HFFc6 (cell line): ENCODE results near the gene VEGFC. TPM values are rescaled to one million over a fixed set of nuclear protein-coding genes. Genes with fewer than 3 reads are reported as not detected.

ENCODE experiments used
- DNase-seq: peaks from one replicate; pipeline ENCODE4 v3.0.0-alpha.2; 2018
- H3K27ac Mint-ChIP-seq: 2 replicates; pipeline ENCODE4 v1.8.0; 2020; ENCODE audit warnings: mild to moderate bottlenecking, mixed read lengths
- H3K27me3 Mint-ChIP-seq: 2 replicates; pipeline ENCODE4 v1.8.0; 2021; ENCODE audit warnings: mild to moderate bottlenecking, moderate library complexity, mixed read lengths; ENCODE audit not compliant: insufficient read depth
- H3K36me3 Mint-ChIP-seq: 2 replicates; pipeline ENCODE4 v1.8.0; 2021; ENCODE audit warnings: low read depth, mixed read lengths
- H3K4me1 Mint-ChIP-seq: 2 replicates; pipeline ENCODE4 v1.8.0; 2020; ENCODE audit warnings: low read depth, mixed read lengths
- H3K4me3 Mint-ChIP-seq: 2 replicates; pipeline ENCODE4 v1.8.0; 2020; ENCODE audit warnings: mild to moderate bottlenecking, moderate library complexity, mixed read lengths
- H3K9me3 Mint-ChIP-seq: 2 replicates; pipeline ENCODE4 v1.8.0; 2020; ENCODE audit warnings: mild to moderate bottlenecking, mixed read lengths
- total RNA-seq, 6 experiments: library from RNA; stranded (reverse); fragmentation: NEBNext Ultra II Directional; extraction: Animal tissue kit (Norgen Biotek cat#: 25700); gene quantifications; 2 replicates in 1 of 6; 3 replicates in 5 of 6; pipeline ENCODE4 v1.2.3, GENCODE V29; 2021
- TF ChIP-seq, protein P1 (sequence below): fragments of 200-600 bp; sonication (generic); IDR thresholded peaks from 2 replicates; pipeline ENCODE4 v1.5.0; 2021; ENCODE audit warnings: antibody characterized with exemption, mild to moderate bottlenecking

The VEGFC gene
- total RNA-seq, 6 experiments from 2014 or later = 323 to 374 (median 351) TPM

- Mint-ChIP-seq H3K4me3 (peak overlapping the region; percentile 32; the same call in 1 of the 2 replicates), H3K4me1 (peaks cover 77% of the 10 kb centered on the region), H3K27me3 (peaks cover 32% of the 10 kb centered on the region), H3K36me3 (peaks cover 68% of the 10 kb centered on the region), H3K27ac (peak overlapping the region; percentile 72), H3K9me3 (peaks cover 11% of the 10 kb centered on the region)
- TF ChIP-seq, protein P1, sequence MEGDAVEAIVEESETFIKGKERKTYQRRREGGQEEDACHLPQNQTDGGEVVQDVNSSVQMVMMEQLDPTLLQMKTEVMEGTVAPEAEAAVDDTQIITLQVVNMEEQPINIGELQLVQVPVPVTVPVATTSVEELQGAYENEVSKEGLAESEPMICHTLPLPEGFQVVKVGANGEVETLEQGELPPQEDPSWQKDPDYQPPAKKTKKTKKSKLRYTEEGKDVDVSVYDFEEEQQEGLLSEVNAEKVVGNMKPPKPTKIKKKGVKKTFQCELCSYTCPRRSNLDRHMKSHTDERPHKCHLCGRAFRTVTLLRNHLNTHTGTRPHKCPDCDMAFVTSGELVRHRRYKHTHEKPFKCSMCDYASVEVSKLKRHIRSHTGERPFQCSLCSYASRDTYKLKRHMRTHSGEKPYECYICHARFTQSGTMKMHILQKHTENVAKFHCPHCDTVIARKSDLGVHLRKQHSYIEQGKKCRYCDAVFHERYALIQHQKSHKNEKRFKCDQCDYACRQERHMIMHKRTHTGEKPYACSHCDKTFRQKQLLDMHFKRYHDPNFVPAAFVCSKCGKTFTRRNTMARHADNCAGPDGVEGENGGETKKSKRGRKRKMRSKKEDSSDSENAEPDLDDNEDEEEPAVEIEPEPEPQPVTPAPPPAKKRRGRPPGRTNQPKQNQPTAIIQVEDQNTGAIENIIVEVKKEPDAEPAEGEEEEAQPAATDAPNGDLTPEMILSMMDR = no peak
- DNase-seq = no peak
Measured at GRCh38 chr4:176718881-176719280, 73.8 kb downstream of the VEGFC start.

DNA sequence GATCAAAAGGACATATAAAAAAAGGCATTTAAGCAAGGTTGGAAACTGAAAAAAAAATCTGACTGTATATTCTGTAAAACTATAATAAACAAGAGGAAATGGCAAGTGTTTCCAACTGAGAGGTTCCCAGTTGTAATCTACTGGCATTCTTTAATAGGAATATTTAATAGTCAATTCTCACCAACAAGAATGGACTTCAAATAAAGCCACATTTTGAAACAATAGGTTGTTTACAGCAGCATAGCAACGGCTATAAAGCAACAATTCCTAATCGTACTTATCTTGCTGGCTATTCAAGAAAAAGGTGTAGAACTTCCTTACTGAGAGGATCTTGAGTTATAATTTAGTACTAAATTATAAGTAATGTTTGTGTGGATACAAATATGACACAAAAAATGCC lies 75.5 kb downstream of the VEGFC start:
- H3K27ac Mint-ChIP-seq = peak overlapping the region; percentile 52
- H3K4me3 Mint-ChIP-seq = no peak overlapping the region
- H3K27me3 Mint-ChIP-seq = peaks cover 34% of the 10 kb centered on the region
- H3K36me3 Mint-ChIP-seq = peaks cover 71% of the 10 kb centered on the region
- peaks cover 79% of the 10 kb centered on the region for H3K4me1 Mint-ChIP-seq
- TF ChIP-seq, protein P1 = no peak
- peaks cover 11% of the 10 kb centered on the region for H3K9me3 Mint-ChIP-seq
- no peak for DNase-seq

DNA sequence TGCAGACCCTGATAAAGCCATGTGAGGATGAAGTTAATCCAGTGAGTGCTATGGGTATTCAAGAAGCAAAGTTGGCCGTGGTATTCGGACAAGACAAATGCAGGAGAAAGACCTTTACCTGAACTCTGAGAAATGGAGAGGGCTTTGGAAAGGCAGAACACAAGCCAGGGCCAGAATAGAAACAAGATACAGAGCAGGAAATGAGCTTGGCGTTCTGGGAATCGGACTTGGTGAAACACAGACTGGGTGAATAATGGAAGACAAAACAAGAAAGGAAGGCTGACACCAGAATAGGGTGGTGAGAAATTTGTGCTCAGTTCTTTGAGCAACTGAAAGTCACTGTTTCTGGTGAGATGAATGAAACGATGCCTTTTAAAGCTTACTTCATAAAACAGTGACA lies 83.3 kb downstream of the VEGFC start:
- peak overlapping the region; percentile 52; the same call in 1 of the 2 replicates for H3K4me3 Mint-ChIP-seq
- DNase-seq = no peak
- H3K36me3 Mint-ChIP-seq = peaks cover 57% of the 10 kb centered on the region
- TF ChIP-seq, protein P1 = no peak
- peaks cover 19% of the 10 kb centered on the region for H3K27me3 Mint-ChIP-seq
- H3K4me1 Mint-ChIP-seq = peaks cover 64% of the 10 kb centered on the region
- peak overlapping the region; percentile 83 for H3K27ac Mint-ChIP-seq
- no peaks in the 10 kb centered on the region; the same call in 1 of the 2 replicates for H3K9me3 Mint-ChIP-seq

DNA sequence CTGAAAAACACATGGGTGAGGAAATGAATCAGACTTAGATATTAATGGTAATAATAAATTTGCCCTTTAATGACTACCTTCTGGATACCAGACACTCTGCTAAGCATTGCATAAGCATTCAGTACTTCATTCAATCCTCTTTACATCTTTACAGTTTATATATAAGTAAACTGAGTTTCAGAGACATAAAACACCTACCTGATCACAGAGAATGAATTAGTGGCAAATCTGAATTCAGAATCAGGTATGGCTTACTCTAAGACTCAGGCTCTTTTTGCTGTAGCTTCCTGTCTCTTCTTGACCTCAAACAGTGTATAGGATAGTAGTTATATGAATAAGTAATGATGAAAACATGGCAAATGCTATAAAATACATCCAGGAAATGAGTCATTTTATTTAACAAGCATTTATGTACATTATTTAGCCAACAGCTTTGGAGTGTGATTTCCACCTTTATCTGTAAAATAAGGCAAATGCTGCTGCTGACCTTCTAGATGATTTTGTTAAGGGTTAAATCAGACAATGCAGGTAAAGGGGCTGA lies 83.9 kb downstream of the VEGFC start:
- Mint-ChIP-seq H3K27me3 (peaks cover 13% of the 10 kb centered on the region), H3K4me3 (peak overlapping the region; percentile 52; the same call in 1 of the 2 replicates), H3K4me1 (peaks cover 58% of the 10 kb centered on the region), H3K27ac (peak overlapping the region; percentile 83), H3K36me3 (peaks cover 51% of the 10 kb centered on the region), H3K9me3 (no peaks in the 10 kb centered on the region; the same call in 1 of the 2 replicates)
- DNase-seq = no peak
- TF ChIP-seq, protein P1 = no peak

DNA sequence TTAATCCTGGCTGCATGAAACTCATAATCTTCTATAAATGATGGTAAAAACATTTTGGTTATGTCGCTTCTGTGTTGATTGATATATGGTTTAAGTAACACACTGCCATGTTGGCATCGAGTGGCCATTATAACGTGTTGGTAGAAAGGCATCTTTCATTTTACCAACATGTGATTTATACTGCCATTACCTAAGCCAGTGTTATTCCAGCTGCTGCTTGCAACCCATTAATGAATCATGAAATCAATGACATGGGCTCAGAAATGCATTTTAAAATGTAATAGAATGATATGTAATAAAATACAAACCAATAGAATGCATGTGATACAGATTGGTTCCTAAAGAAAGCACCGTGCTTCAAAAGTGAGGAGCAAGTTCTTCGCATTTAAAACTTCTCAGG lies 102.0 kb downstream of the VEGFC start:
- Mint-ChIP-seq H3K4me3 (peak overlapping the region; percentile 36; the same call in 1 of the 2 replicates), H3K27me3 (peaks cover 48% of the 10 kb centered on the region), H3K36me3 (peaks cover 57% of the 10 kb centered on the region), H3K27ac (peak overlapping the region; percentile 68; the same call in 1 of the 2 replicates), H3K4me1 (peaks cover 54% of the 10 kb centered on the region), H3K9me3 (peaks cover 25% of the 10 kb centered on the region)
- no peak for DNase-seq
- TF ChIP-seq, protein P1 = no peak
